CD4-positive, alpha-beta T cell treated with Interleukin-2 at 100 ng/mL for 4 hours (primary cell): ENCODE data around the gene UGT3A2.

Experiments
- DNase-seq: peaks from one replicate; pipeline ENCODE4 v3.0.0-alpha.2; 2020; ENCODE audit warnings: low spot score

UGT3A2 gene, protein sequence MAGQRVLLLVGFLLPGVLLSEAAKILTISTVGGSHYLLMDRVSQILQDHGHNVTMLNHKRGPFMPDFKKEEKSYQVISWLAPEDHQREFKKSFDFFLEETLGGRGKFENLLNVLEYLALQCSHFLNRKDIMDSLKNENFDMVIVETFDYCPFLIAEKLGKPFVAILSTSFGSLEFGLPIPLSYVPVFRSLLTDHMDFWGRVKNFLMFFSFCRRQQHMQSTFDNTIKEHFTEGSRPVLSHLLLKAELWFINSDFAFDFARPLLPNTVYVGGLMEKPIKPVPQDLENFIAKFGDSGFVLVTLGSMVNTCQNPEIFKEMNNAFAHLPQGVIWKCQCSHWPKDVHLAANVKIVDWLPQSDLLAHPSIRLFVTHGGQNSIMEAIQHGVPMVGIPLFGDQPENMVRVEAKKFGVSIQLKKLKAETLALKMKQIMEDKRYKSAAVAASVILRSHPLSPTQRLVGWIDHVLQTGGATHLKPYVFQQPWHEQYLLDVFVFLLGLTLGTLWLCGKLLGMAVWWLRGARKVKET

DNA sequence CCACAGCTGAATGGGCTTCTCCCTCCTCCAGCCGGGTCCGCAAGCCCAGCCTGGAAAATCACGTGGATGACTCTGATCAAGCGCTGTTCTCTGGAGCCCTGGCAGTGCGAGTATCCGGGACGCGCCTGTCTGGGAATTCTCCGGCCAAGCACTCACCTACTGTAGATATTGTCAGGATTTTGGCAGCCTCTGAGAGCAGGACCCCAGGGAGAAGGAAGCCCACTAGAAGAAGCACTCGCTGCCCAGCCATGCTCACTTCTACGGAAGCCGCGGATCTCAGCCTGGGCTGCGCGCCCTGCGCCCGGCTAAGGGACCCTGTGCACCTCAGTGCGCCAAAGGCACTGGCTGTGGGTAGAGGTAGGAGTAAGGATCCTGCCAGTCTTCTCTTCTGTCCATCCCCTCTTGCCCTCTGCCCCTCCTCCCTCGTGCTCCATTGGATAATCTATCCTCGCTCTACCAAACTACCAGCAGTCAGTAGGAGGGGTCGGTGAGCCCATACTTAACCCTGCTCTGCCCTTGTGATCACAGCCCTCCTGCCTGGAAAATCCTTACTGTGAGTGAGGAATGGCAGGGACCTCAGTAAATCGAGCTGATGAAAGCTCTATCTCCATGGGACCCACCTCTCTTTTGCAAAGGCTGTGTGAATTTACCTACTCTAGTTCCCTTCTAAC is at the start of gene UGT3A2:
TSS of gene UGT3A2 (minus strand) at position 343 of the 671 bp plus-strand sequence. CDS start at position 250, 93 bp downstream.
- DNase-seq = no peak

DNA sequence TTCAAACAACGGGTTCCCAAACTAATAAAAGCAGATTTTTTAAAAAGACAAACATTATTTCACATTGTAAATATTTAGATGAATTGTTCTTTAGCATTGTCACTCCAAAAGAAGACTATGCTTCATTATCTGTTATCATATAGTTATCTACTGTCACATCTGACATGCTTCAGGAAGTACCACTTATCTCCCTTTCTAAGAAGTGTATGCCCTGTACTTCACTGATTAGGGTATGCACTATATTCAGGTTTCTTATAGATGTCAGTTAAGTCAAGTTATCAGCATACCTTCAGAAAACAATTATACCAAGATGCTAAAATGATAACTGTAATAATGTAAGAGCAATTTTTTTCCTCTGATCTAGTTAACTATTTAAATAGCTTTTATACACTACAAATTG is 44.6 kb upstream of the UGT3A2 start:
- no peak for DNase-seq

DNA sequence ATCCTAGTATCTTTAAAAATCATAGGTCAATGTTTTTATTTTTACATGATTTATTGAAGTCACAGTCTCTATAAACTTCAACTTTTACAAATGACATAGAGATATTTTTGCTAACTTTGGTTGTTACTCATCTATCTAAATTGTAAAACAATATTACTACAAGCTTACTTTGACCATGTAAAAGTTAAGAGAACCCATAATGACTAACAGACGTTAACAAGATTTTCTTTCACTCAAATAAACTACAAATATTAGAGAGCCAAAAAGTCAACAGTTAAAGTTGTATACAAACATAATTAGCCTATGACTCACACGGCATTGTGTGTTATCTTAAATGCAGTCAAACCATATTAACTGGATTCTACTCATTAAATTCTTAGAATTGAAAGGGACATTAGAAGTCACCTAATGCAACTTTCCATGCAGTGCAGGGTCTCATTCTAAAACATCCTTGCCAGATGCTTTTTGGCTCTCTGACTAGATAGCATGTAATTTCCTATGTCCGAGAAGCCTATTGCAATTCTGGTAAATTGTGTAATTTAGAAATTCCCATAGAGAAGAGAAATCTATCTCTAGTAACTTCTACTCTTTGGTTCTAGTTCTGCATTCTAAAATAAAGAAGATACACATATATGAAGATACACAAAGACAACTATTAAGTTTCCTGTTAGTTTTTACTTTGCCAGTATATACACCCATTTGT is 42.2 kb upstream of the UGT3A2 start:
- DNase-seq = no peak

DNA sequence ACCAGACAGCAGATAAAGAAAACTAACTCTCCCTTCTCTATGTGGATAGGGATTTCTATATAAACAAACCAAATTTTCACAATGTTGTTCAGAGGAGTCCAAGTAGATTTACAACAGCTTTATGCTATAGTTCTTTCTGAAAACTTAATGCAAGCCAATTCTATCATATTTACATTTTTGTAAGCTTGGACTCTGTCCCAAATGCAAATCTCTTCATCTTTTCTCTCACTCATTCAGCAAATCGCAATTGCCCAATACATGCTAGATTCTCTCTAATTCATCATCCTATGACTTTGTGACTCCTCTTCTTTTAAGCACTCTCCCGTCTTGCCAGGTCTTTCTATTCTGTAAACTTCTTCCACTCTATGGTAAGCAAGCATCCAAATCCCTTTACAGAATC is 39.1 kb upstream of the UGT3A2 start:
- DNase-seq = no peak

DNA sequence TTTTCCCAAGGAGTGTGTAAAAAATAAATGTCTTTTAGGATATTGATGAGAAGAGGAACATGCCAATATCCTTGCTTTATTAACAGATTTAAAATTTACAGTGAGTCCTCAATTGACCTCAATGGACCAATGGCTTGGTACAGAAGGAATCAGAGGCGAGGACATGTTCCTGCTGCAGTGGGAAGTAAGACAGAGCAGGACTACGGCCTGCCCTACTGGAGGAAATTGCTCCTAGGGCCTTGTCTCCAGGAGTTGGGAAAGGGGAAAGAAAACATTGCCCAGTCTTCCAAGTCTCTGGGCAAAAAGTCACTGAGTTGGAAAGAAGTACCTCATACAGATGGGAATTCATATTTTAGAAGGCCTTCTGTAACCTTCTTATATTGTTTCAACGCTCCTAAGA is 33.1 kb upstream of the UGT3A2 start:
- DNase-seq = no peak

DNA sequence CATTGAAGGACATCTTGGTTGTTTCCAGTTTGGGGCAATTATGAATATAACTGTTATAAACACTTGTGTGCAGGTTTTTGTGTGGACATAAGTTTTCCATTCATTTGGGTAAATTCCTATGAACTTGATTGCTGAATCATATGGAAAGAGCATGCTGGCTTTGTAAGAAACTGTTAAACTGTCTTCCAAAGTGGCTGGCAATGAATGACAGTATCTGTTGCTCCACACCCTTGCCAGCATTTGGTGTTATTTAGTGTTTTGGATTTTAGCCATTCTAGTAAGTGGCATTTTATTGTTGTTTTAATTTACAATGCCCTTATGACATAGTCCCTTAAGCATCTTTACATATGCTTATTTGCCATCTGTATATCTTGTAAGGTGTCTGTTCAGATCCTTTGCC is 29.8 kb upstream of the UGT3A2 start:
- no peak for DNase-seq

DNA sequence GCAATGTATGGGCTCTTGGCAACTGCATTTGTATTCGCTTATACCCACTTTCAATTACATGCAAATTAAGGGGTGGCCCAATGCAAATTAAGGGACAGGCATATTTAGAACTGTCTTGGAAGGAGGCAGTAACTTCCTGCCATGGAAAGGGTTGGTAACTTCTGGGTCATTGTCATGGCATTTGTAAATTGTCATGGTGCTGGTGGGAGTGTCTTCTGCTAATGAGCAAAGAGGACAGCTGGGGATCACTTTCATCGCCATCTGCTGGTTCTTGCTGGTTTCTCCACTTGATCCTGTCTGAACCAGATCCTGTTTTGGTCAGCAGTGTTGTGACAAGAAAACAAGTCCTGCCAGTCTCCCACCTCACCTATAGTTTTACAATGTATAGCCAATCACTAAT is 23.3 kb upstream of the UGT3A2 start:
- no peak for DNase-seq

DNA sequence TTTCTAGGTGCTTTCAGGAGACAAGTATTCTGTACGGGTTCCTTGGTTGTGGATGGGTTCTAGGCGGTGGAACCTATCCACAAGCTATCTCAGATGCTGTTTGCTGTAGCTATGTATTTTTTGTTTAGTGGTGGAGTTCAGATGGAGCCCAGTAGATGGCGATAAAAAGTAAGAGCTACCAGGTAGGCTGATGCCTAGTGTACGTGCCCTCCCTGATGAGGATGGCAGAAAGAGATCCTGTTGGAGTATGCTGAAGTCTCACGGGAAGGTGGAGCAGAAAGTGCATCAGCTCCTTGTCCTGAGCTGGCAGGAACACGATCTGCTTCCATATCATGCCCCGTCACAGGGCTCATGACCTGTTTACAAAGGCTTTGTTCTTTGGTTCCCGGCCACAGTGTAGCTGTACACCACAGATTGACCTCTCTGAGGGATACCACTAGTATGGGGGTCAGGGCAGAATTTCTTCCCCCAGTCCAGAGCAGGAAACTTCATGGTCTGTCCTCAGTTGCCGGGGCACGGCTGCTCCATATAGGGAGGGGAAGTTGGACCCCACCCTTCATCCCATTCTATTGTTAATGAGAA is 12.6 kb upstream of the UGT3A2 start:
- peak; percentile 40 for DNase-seq

DNA sequence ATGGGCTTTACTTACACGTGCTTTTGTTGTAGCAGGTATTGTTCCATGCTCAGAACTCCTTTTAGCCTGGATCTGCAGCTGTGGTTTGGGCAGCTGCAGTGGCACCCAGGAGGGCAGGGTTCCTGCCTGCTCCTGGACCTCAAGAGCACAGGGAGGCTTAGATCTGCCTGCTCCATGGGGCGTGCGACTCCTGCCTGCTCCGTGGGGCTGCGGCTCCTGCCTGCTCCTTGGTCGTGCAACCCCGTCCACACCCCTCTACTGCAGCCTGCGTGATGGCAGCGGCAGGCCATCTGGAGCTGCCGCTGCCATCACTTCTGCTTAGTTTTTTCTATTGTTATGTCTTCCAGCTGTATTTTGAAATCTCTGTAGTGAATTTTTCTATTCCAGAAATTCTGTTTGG is 11.7 kb upstream of the UGT3A2 start:
- no peak for DNase-seq

DNA sequence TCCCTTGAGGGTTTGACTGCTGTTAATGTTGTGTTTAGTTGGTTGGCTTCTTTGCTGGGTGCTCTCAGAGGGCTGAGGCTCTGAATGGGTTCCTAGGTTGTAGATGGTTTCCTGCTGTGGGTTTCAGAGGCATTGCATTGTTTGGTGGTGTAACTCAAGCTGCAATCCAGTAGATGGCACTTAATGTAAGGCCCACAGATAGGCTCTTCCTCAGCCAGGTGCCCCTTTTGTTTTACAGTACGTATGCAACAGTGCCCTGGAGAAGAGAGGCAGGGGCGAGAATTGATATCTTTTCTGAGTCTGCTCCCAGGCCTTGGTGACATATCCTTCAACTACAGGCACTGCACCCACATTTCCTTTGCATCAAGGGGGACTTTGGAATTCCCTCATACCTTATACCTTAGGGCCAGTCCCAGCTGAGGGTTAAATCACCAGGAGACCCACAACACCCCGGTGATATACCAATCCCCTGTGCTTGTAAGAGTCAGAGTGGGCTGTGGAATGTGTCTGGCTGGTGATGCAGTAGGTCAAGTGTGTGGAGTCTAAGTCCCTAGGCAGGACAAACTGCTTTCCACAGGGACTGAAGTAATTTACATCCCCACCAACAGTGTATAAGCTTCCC is 7.0 kb upstream of the UGT3A2 start:
- DNase-seq = no peak

DNA sequence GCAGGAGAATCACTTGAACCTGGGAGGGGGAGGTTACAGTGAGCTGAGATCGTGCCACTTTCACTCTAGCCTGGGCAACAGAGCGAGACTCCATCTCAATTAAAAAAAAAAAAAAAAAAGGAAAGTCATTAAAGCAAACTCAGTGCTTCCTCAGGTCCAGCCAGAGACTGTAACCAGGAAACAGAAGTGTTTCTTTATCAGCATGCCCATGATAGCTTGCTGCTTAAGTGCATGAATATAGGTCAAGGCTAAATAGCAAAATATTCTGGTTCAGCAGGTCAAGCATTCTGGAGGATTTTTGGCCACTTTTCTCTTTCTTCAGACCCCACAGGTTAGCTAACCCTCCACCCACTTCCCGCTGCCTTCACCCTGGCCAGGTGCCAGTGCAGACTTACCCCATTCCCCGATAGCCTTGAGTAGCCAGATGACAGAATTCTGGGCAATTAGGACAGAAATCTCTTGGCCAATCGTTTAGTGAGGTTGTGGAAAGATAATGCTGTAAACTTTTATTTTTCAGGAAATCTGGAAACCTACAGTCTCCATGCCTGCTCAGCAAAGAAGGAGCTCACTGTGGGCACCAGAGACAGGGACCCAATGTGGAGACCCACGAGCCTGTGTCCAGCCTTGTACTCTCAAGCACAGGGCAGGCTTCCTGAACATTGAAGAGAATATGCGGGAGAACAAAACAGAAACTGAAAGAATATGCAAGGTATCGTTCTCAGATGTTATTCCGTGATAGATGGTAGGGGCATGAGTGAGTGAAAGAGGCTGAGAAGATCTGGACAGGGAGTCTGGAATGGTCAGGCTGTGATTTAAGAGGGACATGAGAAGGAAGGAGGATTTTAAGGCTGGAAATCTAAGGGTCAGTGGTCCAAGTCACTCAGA is 4.2 kb upstream of the UGT3A2 start:
- DNase-seq = no peak

DNA sequence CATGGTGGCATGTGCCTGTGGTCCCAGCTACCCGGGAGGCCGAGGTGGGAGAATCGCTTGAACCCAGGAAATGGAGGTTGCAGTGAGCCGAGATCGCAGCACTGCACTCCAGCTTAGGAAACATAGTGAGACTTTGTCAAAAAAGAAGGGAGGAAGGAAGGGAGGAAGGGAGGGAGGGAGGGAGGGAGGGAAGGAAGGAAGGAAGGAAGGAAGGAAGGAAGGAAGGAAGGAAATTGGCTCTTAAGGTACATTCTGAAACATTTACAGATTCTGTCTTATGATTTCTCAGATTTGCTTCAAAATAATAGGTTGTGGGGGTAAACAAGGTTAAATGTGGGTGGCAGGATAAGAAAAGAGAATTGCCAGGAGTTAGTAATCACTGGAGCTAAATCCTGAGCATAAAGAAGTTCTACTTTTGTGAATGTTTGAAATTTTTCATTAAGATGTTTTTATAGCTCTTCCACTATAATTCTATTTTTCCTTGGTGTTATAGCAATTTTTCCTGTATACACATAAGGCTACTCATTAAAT is 2.1 kb upstream of the UGT3A2 start:
- no peak for DNase-seq

DNA sequence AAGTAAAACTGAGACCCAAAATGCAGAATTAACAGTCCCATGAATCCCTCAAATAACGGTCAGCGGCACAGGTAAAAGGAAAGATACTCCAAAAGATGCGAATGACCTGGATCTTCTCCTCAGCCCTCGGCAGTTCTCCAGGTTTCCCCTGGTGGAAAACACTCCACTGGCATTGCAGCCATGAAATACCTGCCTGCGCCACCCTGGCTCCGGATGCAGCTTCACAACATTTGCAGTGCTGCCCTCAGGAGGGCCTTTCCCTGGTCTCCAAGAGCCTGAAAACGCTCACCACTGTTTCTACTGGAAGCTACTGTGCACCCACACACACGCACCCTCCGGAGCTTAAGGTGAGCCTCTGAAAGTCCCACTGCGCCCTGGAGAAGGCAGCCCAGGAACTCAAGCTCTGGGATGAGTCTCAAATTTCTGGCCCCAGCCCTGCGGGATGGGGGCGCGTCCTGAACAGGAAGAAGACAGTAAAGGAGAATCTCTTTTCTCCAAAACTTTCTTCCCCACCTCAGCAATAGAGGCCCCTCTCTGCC is 612 bp downstream of the UGT3A2 start:
- no peak for DNase-seq

DNA sequence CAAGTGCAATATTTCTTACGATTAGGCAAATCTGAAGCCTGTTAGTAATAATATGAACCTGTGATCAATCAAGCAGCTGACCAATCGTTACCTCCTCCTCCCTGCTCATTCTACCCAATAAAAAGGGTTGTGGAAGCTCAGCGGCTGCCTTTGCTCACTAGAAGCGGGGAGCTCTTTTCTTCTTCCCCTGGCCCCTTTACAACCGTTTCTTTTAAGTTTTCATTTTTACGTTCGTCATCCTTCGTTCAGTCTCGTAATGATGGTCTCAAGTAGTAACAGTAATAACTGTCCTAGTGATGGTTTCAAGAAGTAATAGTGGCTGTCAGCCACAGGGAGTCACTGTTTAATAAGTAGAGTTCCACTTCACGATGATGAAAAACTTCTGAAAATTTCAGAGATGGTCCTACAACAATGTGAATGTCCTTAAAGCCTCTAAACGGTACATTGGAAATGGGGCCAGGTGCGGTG is 6.2 kb downstream of the UGT3A2 start:
- no peak for DNase-seq

DNA sequence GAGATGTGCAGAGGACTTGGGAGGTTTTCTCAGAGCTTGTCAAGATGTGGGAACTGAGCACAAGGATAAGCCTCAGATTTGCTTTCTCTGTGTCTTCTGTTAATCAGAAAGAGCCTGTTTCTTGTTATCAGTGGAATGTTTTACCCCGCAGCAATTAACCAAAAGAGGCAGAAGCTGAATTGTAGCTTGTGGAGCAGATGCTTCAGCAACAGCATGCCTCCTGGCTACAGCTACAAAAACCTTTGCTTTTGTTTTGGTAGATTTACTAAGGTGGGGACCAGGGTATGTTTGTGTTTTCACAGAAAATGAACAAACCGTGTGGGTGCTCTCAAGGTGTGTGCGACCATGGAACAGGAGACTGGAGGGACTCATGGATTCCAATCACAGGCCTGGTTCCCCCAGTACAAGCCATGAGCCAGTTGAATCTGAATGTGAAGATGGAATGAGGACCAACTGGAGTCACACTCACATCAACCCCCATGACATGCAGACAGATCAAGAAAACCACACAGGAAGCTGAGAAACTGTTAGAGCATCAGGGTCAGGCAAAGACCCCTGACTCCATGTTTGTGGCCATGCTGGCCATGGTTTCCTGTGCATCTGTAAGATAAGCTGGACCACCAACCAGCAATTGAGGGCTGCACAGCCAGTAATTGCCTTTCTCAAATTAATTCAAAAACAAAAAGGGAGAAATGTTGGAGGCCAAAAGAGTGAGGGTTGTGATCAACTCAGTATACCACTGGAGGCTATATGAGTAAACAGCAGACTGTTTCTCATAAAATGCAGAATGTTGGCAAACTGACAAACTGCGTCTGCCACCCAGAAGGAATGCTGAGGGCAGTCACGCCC is 6.9 kb downstream of the UGT3A2 start:
- no peak for DNase-seq

DNA sequence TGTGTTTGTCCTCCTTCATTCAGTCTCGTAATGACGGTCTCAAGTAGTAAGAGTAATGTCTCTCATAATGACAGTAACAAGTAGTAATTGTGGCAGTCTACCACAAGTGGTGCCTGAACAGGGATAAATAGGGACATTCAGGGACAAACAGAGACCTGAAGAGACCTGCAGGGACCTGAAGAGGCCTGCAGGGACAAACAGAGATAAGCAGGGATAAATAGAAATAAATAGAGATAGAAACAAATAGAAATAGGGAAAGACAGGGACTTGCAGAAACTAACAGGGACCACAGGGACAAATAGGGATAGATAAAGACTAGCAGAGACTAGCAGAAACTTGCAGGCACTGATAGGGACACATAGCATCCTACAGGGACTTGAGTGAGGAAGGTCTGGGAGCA is 7.9 kb downstream of the UGT3A2 start:
- DNase-seq = no peak

DNA sequence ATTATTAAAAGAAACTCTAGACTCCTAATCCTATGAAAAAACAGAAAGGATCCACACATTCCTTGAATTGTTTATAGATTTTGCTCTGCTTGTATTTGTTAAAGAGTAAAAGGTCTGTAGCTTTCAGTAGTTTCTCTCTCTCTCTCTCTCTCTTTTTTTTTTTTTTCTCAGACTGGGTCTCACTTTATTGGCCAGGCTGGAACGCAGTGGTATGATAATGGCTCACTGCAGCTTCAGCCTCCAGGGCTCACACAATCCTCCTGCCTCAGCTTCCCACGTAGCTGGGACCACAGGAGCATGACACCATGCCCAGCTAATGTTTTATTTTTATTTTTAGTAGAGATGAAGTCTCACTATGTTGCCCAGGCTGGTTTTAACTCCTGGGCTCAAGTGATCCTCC is 9.3 kb downstream of the UGT3A2 start:
- DNase-seq = no peak

DNA sequence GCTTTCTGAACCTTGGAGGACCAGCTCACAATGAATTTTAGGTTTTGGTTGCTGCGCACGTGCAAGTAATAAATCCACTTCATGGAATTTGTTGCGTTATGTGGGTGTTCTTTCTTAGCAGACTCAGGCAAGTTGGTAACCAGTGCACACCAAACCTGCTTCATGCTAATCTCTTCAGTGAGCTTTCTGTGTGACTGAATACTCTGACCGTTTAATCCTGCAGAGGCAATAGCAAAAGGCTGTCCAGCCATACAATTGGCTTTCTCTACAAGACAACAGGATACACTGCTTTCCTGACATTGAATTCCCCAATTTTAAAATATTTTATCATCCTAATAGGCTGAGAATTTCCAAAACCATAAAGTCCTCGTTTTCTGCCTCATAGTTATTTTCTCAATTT is 10.3 kb downstream of the UGT3A2 start:
- DNase-seq = no peak

DNA sequence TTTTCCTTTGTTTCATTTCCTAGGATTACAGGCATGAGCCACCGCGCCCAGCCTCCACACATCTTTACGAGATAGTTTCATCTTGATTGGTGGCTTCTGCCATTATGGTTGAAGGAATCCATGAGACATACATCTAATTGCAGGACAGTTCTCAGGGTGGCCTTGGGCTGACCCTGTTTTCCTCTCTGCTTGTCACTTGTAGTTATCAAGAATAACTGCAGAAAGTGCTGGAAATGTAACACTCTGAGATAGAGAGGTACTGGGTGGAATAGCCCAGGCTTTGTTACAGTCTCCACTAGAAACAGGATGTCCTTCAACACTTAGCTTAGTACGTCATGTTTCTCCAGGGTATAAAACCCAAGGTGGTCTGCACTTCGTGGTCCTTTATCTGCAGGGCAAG is 10.7 kb downstream of the UGT3A2 start:
- no peak for DNase-seq
